ENCODE data around the gene MCTP1. TPM values are rescaled to one million over a fixed set of nuclear protein-coding genes. Genes with fewer than 3 reads are reported as not detected.

MCTP1 gene
- total and polyA plus RNA-seq, 9 of the 15 experiments (the other 6 are each of a cell fraction or from before 2014, with no cell fraction given) = 0.04 to 0.93 (median 0.06) TPM; not detected in 4

- TF ChIP-seq BCLAF1 (IDR thresholded peaks at IDR 0.05; ENCODE audit: borderline replicate concordance in 1 of 2, control insufficient read depth in 1 of 2, low read depth in 2 of 2, low read length in 1 of 2) (no peak), ZNF41 (CRISPR knock-in tag; conservative IDR thresholded peaks at IDR 0.05) (no peak), ZKSCAN3 (CRISPR knock-in tag; IDR thresholded peaks at IDR 0.05) (no peak), MTA3 (IDR thresholded peaks at IDR 0.05; ENCODE audit: borderline replicate concordance) (no peak), GTF2B (IDR thresholded peaks at IDR 0.05; ENCODE audit: extremely low read depth, insufficient read length) (no peak), CBFA2T3 (IDR thresholded peaks at IDR 0.05) (no peak), STAT5B (CRISPR knock-in tag; IDR thresholded peaks at IDR 0.05) (no peak), TFAM (CRISPR knock-in tag; conservative IDR thresholded peaks at IDR 0.05) (no peak), SMC3 (conservative IDR thresholded peaks at IDR 0.05; ENCODE audit: insufficient read depth, low read depth, low read length) (no peak), SRSF3 (IDR thresholded peaks at IDR 0.05; ENCODE audit: insufficient read depth, low read length) (no peak)
- TF ChIP-seq, protein P1, sequence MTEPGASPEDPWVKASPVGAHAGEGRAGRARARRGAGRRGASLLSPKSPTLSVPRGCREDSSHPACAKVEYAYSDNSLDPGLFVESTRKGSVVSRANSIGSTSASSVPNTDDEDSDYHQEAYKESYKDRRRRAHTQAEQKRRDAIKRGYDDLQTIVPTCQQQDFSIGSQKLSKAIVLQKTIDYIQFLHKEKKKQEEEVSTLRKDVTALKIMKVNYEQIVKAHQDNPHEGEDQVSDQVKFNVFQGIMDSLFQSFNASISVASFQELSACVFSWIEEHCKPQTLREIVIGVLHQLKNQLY (CRISPR knock-in tag; conservative IDR thresholded peaks at IDR 0.05) = no peak
Measured at GRCh38 chr5:95124731-95125130, 160.2 kb downstream of the MCTP1 start (continued).
